HUDEP-2 (cell line): ENCODE results near the gene CIZ1.
"Not testable (repeated sequence)": the region's sequence is repeated elsewhere in the genome, so short reads cannot be mapped to it uniquely, and the experiment has no call there.

Experiments used
- DNase-seq, 76 experiments: peaks; one replicate each; lab custom pipeline; 2025; ENCODE audit not compliant: unreplicated experiment in 76 of 76; lab: John Stamatoyannopoulos, UW

CIZ1 gene

GRCh38 chr9:128191406-128192046, at the start of gene CIZ1:
Gene CIZ1, minus strand, starts transcription at chr9:128191572. Its CDS starts 715 bp downstream, at chr9:128190857.
- peak in 62 of 76 experiments; percentile 2 to 75 (median 50) for DNase-seq

GRCh38 chr9:128233817-128234406, 42.5 kb upstream of the CIZ1 start:
- DNase-seq, result no peak

GRCh38 chr9:128232528-128233428, 41.4 kb upstream of the CIZ1 start:
- no peak for DNase-seq

- DNase-seq, result peak in 11 of 76 experiments; percentile 2 to 56 (median 23)
Measured at GRCh38 chr9:128231638-128232527, 40.5 kb upstream of the CIZ1 start.

GRCh38 chr9:128230897-128231296, 39.5 kb upstream of the CIZ1 start:
- not testable (repeated sequence) for DNase-seq

GRCh38 chr9:128226412-128226801, 35.0 kb upstream of the CIZ1 start:
- no peak for DNase-seq

GRCh38 chr9:128225770-128226411, 34.5 kb upstream of the CIZ1 start:
- DNase-seq, result no peak

GRCh38 chr9:128224877-128225276, 33.5 kb upstream of the CIZ1 start:
- DNase-seq, result no peak

GRCh38 chr9:128222880-128223670, 31.7 kb upstream of the CIZ1 start:
- no peak for DNase-seq

GRCh38 chr9:128222026-128222425, 30.7 kb upstream of the CIZ1 start:
- DNase-seq, result no peak

GRCh38 chr9:128219831-128220230, 28.5 kb upstream of the CIZ1 start:
- DNase-seq, result no peak

GRCh38 chr9:128218518-128219389, 27.4 kb upstream of the CIZ1 start:
- peak; percentile 41 to 97 (median 89) for DNase-seq

GRCh38 chr9:128218172-128218517, 26.8 kb upstream of the CIZ1 start:
- DNase-seq, result no peak

GRCh38 chr9:128216781-128217553, 25.6 kb upstream of the CIZ1 start:
- no peak for DNase-seq

- no peak for DNase-seq
Measured at GRCh38 chr9:128215491-128216409, 24.4 kb upstream of the CIZ1 start.
